ENCODE measurements around the gene SUMO2.

DNA sequence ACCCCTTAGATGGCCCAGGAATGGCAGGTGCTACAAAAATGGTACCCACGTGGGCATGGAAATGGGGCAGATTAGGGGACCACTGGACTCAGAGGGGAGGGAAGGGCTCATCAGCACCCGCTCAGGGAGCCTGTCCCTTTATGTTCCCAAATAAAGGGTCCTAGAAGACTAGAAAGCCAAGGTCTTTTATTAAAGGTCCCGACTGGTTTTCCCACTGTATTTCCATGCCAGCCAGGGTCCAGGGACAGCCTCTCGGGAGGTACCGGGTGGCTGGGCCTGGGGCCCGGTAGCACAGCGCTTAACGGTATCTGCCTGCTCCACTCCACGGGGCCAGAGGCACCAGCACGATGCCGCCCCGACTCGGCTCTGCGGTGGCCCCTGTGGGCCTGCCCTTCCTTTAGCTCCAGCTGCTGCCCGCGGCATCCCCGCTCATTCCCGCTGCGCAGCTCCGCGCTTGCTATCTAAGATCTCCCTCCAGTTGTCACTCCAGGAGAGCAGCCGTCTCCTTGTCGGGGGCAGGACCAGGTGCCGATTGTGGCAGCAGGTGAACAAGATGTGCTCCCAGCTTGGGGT, 52.6 kb downstream of the SUMO2 start:
- TF ChIP-seq POLR2A (IDR thresholded peaks at IDR 0.05; ENCODE audit: low read depth, low read length) (no peak), MAFK (IDR thresholded peaks at IDR 0.05; ENCODE audit: low read depth, low read length) (no peak), BHLHE40 (IDR thresholded peaks at IDR 0.05; ENCODE audit: low read depth, low read length) (no peak), RCOR1 (IDR thresholded peaks at IDR 0.05; ENCODE audit: insufficient replicate concordance, low read length) (no peak), FOS (IDR thresholded peaks at IDR 0.05; ENCODE audit: low read depth, low read length) (no peak)
- TF ChIP-seq, protein P1, sequence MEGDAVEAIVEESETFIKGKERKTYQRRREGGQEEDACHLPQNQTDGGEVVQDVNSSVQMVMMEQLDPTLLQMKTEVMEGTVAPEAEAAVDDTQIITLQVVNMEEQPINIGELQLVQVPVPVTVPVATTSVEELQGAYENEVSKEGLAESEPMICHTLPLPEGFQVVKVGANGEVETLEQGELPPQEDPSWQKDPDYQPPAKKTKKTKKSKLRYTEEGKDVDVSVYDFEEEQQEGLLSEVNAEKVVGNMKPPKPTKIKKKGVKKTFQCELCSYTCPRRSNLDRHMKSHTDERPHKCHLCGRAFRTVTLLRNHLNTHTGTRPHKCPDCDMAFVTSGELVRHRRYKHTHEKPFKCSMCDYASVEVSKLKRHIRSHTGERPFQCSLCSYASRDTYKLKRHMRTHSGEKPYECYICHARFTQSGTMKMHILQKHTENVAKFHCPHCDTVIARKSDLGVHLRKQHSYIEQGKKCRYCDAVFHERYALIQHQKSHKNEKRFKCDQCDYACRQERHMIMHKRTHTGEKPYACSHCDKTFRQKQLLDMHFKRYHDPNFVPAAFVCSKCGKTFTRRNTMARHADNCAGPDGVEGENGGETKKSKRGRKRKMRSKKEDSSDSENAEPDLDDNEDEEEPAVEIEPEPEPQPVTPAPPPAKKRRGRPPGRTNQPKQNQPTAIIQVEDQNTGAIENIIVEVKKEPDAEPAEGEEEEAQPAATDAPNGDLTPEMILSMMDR (conservative IDR thresholded peaks at IDR 0.05; ENCODE audit: low read depth, low read length), result no peak

All from IMR-90 (cell line).